ENCODE data around the gene XPC. TPM values are rescaled to one million over a fixed set of nuclear protein-coding genes. Genes with fewer than 3 reads are reported as not detected.

Gene XPC
- total RNA-seq, 1 experiment from 2014 or later: 57.2 TPM

DNA sequence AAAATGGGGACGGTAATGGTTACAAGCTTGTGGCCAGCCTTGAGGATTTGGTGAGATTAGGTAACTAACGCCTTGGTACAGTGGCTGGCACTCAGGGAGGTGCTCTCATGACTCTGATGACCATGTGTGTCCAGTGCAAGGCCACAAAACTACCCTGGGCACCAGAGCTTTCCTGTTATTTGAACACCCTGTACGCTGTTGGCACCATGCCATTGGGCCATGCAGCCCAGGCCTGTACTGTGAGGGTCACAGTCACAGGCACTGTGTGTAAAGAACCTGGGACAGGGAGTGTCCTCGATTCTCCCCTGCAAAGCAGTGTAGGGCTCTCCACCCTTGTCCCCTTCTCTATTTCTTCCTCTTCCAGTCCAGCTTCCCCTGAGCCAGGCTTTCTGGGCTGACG, 47.3 kb downstream of the XPC start:
- Histone ChIP-seq H3K9me3 (ENCODE audit: low read depth, low read length, poor library complexity, severe bottlenecking) (no peaks in the 10 kb centered on the region), H3K27ac (ENCODE audit: low read depth, low read length, poor library complexity, severe bottlenecking) (no peak overlapping the region), H3K4me3 (ENCODE audit: low read depth, low read length, poor library complexity, severe bottlenecking) (no peak overlapping the region), H3K4me1 (ENCODE audit: insufficient read depth, low read length, poor library complexity, severe bottlenecking) (peaks cover 5% of the 10 kb centered on the region), H3K36me3 (ENCODE audit: insufficient read depth, low read length, poor library complexity, severe bottlenecking) (peaks cover 82% of the 10 kb centered on the region), H3K27me3 (replicated peaks; ENCODE audit: insufficient read depth, low read depth, low read length, poor library complexity) (no peaks in the 10 kb centered on the region)
- BruUV-seq (replicated peaks): no TSS peak
- CTCF ChIA-PET: no interaction called here
- no peak for DNase-seq (ENCODE audit: low spot score)
- TF ChIP-seq EZH2 (IDR thresholded peaks at IDR 0.05; ENCODE audit: borderline replicate concordance, low read depth, low read length, poor library complexity, severe bottlenecking) (no peak), CTCF (conservative IDR thresholded peaks at IDR 0.05; ENCODE audit: low read depth, low read length) (no peak)
- intact Hi-C loops (cut with micrococcal nuclease; ENCODE audit: unreplicated experiment): no loop called here
- POLR2A ChIA-PET (ENCODE audit: low non-redundant PET): no interaction called here

GRCh38 chr3:14130707-14131106, 47.7 kb downstream of the XPC start:
- H3K9me3 ChIP-seq (ENCODE audit: low read depth, low read length, poor library complexity, severe bottlenecking): no peaks in the 10 kb centered on the region
- no peaks in the 10 kb centered on the region for H3K27me3 ChIP-seq (replicated peaks; ENCODE audit: insufficient read depth, low read depth, low read length, poor library complexity)
- peaks cover 78% of the 10 kb centered on the region for H3K36me3 ChIP-seq (ENCODE audit: insufficient read depth, low read length, poor library complexity, severe bottlenecking)
- no peak for DNase-seq (ENCODE audit: low spot score)
- intact Hi-C loops (cut with micrococcal nuclease; ENCODE audit: unreplicated experiment): no loop called here
- no peak overlapping the region for H3K27ac ChIP-seq (ENCODE audit: low read depth, low read length, poor library complexity, severe bottlenecking)
- TF ChIP-seq CTCF (conservative IDR thresholded peaks at IDR 0.05; ENCODE audit: low read depth, low read length): no peak
- no peak for TF ChIP-seq EZH2 (IDR thresholded peaks at IDR 0.05; ENCODE audit: borderline replicate concordance, low read depth, low read length, poor library complexity, severe bottlenecking)
- no TSS peak for BruUV-seq (replicated peaks)
- H3K4me3 ChIP-seq (ENCODE audit: low read depth, low read length, poor library complexity, severe bottlenecking): no peak overlapping the region
- ChIA-PET POLR2A (ENCODE audit: low non-redundant PET) (no interaction called here), CTCF (no interaction called here)
- peaks cover 7% of the 10 kb centered on the region for H3K4me1 ChIP-seq (ENCODE audit: insufficient read depth, low read length, poor library complexity, severe bottlenecking)

DNA sequence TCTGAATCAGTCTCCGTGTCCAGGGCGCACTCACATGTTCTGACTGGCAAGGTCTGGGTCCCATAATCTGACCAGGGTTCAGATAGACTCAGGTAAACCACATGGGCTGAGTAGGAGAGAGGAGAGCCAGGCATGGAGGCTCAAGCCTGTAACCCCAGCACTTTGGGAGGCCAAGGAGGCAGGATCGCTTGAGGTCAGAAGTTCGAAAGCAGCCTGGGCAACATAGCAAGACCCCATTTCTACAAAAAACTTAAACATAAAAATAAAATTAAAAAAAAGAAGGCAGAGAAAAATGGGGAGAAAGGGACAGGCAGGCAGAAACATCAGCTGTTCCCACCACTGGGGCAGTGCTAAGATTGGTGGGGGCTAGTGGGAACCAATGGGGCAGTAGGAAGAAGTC, 48.2 kb downstream of the XPC start:
- H3K9me3 ChIP-seq (ENCODE audit: low read depth, low read length, poor library complexity, severe bottlenecking): no peaks in the 10 kb centered on the region
- no peak for TF ChIP-seq CTCF (conservative IDR thresholded peaks at IDR 0.05; ENCODE audit: low read depth, low read length)
- TF ChIP-seq EZH2 (IDR thresholded peaks at IDR 0.05; ENCODE audit: borderline replicate concordance, low read depth, low read length, poor library complexity, severe bottlenecking): no peak
- H3K36me3 ChIP-seq (ENCODE audit: insufficient read depth, low read length, poor library complexity, severe bottlenecking): peaks cover 73% of the 10 kb centered on the region
- H3K4me3 ChIP-seq (ENCODE audit: low read depth, low read length, poor library complexity, severe bottlenecking): no peak overlapping the region
- DNase-seq (ENCODE audit: low spot score): no peak
- no peak overlapping the region for H3K27ac ChIP-seq (ENCODE audit: low read depth, low read length, poor library complexity, severe bottlenecking)
- ChIA-PET POLR2A (ENCODE audit: low non-redundant PET) (no interaction called here), CTCF (no interaction called here)
- peaks cover 7% of the 10 kb centered on the region for H3K4me1 ChIP-seq (ENCODE audit: insufficient read depth, low read length, poor library complexity, severe bottlenecking)
- H3K27me3 ChIP-seq (replicated peaks; ENCODE audit: insufficient read depth, low read depth, low read length, poor library complexity): no peaks in the 10 kb centered on the region
- no TSS peak for BruUV-seq (replicated peaks)
- intact Hi-C loops (cut with micrococcal nuclease; ENCODE audit: unreplicated experiment): no loop called here
